ENCODE data around the gene DDX51.

DDX51 gene, protein sequence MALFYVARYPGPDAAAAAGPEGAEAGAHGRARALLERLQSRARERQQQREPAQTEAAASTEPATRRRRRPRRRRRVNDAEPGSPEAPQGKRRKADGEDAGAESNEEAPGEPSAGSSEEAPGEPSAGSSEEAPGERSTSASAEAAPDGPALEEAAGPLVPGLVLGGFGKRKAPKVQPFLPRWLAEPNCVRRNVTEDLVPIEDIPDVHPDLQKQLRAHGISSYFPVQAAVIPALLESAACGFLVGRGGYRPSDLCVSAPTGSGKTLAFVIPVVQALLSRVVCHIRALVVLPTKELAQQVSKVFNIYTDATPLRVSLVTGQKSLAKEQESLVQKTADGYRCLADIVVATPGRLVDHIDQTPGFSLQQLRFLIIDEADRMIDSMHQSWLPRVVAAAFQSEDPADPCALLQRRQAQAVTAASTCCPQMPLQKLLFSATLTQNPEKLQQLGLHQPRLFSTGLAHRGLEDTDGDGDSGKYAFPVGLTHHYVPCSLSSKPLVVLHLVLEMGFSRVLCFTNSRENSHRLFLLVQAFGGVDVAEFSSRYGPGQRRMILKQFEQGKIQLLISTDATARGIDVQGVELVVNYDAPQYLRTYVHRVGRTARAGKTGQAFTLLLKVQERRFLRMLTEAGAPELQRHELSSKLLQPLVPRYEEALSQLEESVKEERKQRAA

DNA sequence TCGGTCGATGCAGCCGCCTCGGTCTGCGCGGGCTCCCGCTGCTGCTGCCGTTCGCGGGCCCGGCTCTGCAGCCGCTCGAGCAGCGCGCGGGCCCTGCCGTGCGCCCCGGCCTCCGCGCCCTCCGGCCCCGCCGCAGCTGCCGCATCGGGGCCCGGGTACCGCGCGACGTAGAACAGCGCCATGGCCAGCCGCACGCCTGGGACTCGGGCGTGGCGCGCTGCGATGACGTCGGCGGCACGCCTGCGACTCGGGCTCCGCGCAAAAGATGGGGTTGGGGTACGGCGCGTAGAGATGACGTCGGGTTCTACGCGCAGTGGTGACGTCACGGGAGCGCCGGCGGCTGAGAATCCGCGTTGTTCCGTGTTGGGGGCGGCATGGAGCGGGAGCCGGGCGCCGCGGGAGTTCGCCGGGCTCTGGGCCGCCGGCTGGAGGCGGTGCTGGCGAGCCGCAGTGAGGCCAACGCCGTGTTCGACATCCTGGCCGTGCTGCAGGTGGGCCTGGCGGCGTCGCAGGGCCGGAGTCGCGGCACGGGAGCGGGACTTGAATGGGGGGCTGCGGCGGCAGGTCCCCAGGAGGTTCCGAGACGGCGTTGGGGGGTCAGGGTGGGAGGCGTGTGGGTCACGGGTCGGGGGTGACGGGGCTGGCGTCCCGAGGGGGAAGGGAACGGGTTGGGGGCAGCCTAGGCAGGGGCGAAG lies at the start of gene DDX51, which contains the start of gene NOC4L:
Gene DDX51, minus strand, starts transcription at position 205 of the 695 bp plus-strand sequence. Its CDS starts 23 bp downstream, at position 182.
Gene NOC4L, plus strand, starts transcription at position 343 of the 695 bp plus-strand sequence. Its CDS starts 32 bp downstream, at position 375.
- peak within 1 kb of the TSS; percentile 88 for H3K27ac ChIP-seq

DNA sequence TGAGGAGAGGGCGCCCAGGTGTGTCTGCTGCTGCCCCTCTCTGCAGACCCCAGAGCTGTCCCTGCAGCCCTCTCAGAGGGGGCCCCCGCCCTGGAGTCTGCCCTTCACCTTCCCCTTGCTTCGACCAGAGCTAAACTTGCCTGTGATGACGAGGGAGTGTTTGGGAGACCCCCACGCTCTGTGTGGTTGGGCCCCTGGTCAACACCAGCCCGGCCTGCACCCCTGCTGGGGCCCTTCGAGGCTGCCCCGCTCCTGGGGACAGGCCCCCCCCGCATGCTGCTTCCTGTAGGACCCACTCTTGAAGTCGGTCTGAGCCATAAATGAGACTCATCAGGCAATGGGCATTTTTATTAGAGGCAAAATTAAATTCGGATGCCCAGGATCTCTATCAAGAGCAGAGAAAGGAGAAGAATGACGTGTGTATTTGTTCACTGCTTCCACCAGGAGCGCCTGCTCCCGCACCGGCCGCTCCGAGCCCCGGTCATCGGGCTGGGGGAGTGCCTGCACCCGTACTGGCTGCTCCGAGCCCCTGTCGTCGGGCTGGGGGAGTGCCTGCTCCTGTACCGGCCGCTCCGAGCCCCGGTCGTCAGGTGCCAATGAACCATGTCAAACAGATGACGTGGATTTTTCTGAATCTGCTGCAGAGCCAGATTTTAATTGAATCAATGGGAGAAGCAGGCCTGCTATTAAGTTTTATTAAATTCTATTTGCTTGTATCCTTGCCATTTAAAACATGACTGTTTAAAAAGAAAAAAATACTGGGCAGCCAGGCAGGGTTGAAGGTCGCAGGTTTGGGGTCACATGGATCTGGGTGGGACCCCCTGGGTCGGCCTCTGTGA lies 47.8 kb upstream of the DDX51 start:
- H3K27ac ChIP-seq: no peak overlapping the region
- no peak for TF ChIP-seq ZFX (IDR thresholded peaks at IDR 0.05)
- TF ChIP-seq, protein P1, sequence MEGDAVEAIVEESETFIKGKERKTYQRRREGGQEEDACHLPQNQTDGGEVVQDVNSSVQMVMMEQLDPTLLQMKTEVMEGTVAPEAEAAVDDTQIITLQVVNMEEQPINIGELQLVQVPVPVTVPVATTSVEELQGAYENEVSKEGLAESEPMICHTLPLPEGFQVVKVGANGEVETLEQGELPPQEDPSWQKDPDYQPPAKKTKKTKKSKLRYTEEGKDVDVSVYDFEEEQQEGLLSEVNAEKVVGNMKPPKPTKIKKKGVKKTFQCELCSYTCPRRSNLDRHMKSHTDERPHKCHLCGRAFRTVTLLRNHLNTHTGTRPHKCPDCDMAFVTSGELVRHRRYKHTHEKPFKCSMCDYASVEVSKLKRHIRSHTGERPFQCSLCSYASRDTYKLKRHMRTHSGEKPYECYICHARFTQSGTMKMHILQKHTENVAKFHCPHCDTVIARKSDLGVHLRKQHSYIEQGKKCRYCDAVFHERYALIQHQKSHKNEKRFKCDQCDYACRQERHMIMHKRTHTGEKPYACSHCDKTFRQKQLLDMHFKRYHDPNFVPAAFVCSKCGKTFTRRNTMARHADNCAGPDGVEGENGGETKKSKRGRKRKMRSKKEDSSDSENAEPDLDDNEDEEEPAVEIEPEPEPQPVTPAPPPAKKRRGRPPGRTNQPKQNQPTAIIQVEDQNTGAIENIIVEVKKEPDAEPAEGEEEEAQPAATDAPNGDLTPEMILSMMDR (conservative IDR thresholded peaks at IDR 0.05): no peak

More for the DNA sequence above, at the start of gene DDX51, which contains the start of gene NOC4L:
- TF ChIP-seq, protein P1 (conservative IDR thresholded peaks at IDR 0.05): no peak
- TF ChIP-seq ZFX (IDR thresholded peaks at IDR 0.05): peak; percentile 54

DNA sequence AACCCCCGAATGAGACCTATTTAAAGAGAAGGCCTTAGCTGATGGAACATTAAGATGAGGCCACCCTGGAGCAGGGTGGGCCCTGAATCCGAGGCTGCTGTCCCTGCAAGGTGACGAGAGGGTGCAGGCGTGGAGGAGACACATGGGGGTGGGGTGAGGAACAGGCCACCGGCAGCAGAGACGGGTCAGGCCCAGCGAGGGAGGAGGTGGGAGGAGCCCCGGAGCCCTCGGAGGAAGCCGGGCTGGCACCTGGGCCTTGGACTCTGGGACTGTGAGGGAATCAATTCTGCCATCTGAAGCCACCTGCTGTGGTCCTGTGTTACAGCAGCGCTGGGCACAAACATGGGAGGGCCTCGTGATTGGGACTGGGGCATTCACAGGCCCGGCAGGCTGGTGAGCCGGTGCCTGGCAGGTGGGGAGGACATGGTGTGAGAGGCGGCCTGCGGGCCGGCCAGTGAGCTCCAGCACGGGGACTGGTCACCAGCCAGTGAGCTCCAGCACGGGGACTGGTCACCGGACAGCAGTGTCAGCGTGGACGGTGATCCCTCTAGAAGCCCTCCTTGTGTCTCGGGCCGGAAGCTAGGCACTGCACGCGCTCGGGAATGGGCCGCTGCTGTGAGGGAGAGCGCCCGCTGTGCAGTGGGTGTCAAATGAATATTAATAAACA lies 46.8 kb upstream of the DDX51 start:
- no peak overlapping the region; the same call in 1 of the 2 replicates for H3K27ac ChIP-seq
- TF ChIP-seq, protein P1 (conservative IDR thresholded peaks at IDR 0.05): no peak
- TF ChIP-seq ZFX (IDR thresholded peaks at IDR 0.05): no peak

GRCh38 chr12:132190012-132190755 lies 46.1 kb upstream of the DDX51 start:
- peak overlapping the region; percentile 46 for H3K27ac ChIP-seq
- TF ChIP-seq ZFX (IDR thresholded peaks at IDR 0.05): no peak
- TF ChIP-seq, protein P1 (conservative IDR thresholded peaks at IDR 0.05): no peak; the same call in 1 of the 2 replicates

DNA sequence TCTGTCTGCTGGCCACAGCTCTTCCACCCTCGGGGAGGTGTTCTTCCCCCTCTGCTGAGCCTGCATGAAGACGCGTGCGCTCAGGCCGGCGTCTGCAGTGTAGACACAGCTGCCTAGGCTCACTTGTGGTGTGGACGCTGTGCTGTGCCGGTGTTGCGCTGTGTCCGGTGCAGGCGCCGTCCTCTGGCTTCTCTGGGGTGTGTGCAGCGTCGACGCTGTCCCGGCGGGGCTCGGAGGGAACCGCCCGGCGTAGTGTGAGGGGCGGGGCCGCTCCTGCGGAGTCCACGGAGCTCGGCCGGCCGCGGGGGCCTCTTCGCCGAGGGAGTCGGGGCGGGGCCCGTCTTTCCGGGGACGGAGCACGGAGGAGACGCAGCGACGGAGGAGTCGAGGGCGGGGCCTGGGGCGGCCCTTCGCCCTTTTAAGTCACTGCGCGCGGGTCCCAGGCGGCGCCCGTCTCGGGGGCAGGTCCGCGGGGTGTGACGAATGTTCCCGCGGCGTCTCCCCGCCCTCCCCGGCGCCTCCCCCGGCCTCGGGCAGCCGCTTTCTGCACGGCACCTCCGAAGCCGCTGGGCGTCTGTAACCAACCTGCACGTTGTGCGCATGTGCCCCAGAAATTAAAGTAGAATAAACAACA lies 45.4 kb upstream of the DDX51 start:
- peak overlapping the region; percentile 46 for H3K27ac ChIP-seq
- no peak for TF ChIP-seq ZFX (IDR thresholded peaks at IDR 0.05)
- TF ChIP-seq, protein P1 (conservative IDR thresholded peaks at IDR 0.05): no peak; the same call in 1 of the 2 replicates
